OCI-LY3 (cell line): ENCODE measurements around the gene PPME1.

ENCODE experiments used
- EZH2phosphoT487 ChIP-seq: fragments of 200-600 bp; shearing (Covaris generic); IDR thresholded peaks from 2 replicates; pipeline ENCODE4 v1.6.1; 2018; ENCODE audit warnings: antibody characterized with exemption, mixed run types, low read depth
- TF ChIP-seq, protein P1 (sequence below): fragments of 200-600, 300-600 bp; sonication (generic); IDR thresholded peaks from 2 replicates; pipeline ENCODE4 v1.5.1; 2014; ENCODE audit warnings: antibody characterized with exemption, low read length, low read depth

- TF ChIP-seq, protein P1, sequence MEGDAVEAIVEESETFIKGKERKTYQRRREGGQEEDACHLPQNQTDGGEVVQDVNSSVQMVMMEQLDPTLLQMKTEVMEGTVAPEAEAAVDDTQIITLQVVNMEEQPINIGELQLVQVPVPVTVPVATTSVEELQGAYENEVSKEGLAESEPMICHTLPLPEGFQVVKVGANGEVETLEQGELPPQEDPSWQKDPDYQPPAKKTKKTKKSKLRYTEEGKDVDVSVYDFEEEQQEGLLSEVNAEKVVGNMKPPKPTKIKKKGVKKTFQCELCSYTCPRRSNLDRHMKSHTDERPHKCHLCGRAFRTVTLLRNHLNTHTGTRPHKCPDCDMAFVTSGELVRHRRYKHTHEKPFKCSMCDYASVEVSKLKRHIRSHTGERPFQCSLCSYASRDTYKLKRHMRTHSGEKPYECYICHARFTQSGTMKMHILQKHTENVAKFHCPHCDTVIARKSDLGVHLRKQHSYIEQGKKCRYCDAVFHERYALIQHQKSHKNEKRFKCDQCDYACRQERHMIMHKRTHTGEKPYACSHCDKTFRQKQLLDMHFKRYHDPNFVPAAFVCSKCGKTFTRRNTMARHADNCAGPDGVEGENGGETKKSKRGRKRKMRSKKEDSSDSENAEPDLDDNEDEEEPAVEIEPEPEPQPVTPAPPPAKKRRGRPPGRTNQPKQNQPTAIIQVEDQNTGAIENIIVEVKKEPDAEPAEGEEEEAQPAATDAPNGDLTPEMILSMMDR = no peak
- TF ChIP-seq EZH2phosphoT487 = no peak
Measured at GRCh38 chr11:74153224-74153623, 17.9 kb upstream of the PPME1 start.
